SK-N-SH (cell line): ENCODE results near the gene GNAL. TPM values are rescaled to one million over a fixed set of nuclear protein-coding genes. Genes with fewer than 3 reads are reported as not detected.

Experiments used
- CTCF ChIA-PET: fragments of 300-600, 350-600 bp; formaldehyde crosslinking; extraction: SDS; loops from one replicate; lab custom pipeline; 2021; lab: Yijun Ruan, JAX
- POLR2A ChIA-PET: fragments of 350-600 bp; sonication (Branson Sonifier 250); formaldehyde crosslinking; extraction: SDS; loops from one replicate; lab custom pipeline; 2020; ENCODE audit warnings: antibody characterized with exemption, inconsistent platforms; lab: Yijun Ruan, JAX
- DNase-seq: peaks from one replicate; pipeline ENCODE4 v3.0.0; 2012
- H2AFZ ChIP-seq: fragments of 200-600 bp; sonication (generic); 2 replicates; pipeline ENCODE4 v1.8.1; 2016; ENCODE audit warnings: antibody characterized with exemption, mild to moderate bottlenecking, low read depth
- H3F3A ChIP-seq: fragments of 200-600 bp; sonication (generic); replicated peaks from 2 replicates; pipeline ENCODE3; 2016; ENCODE audit warnings: antibody characterized with exemption, mild to moderate bottlenecking; ENCODE audit not compliant: insufficient read depth
- H3K27ac ChIP-seq, 2 experiments: fragments of 200-500 bp in 1 of 2; fragments of 200-600 bp in 1 of 2; sonication (Bioruptor generic) in 1 of 2; sonication (generic), shearing (Covaris generic) in 1 of 2; 2 replicates each; pipeline versions ENCODE4 v1.5.1 to v1.6.1; 2014 to 2016; ENCODE audit warnings: low read depth in 2 of 2, inconsistent platforms in 1 of 2, low read length in 1 of 2, mild to moderate bottlenecking in 1 of 2, mixed read lengths in 1 of 2
- H3K27me3 ChIP-seq: fragments of 200-600 bp; sonication (generic), shearing (Covaris generic); 2 replicates; pipeline ENCODE4 v1.6.1; 2016; ENCODE audit warnings: mixed run types; ENCODE audit not compliant: insufficient read depth
- H3K36me3 ChIP-seq, 2 experiments: fragments of 200-500 bp in 1 of 2; fragments of 200-600 bp in 1 of 2; sonication (Bioruptor generic) in 1 of 2; sonication (generic) in 1 of 2; replicated peaks in 1 of 2; 2 replicates each; pipeline versions ENCODE3 to v1.5.1; 2014 to 2016; ENCODE audit warnings: low read length in 1 of 2, mild to moderate bottlenecking in 1 of 2; ENCODE audit not compliant: insufficient read depth in 2 of 2, control insufficient read depth in 1 of 2
- H3K4me1 ChIP-seq, 2 experiments: fragments of 200-500 bp in 1 of 2; fragments of 200-600 bp in 1 of 2; sonication (Bioruptor generic) in 1 of 2; sonication (generic), shearing (Covaris generic) in 1 of 2; 2 replicates each; pipeline versions ENCODE4 v1.5.1 to v1.6.1; 2014 to 2016; ENCODE audit warnings: low read depth in 1 of 2, low read length in 1 of 2, mixed run types in 1 of 2; ENCODE audit not compliant: insufficient read depth in 2 of 2, control insufficient read depth in 1 of 2
- H3K4me2 ChIP-seq: fragments of 200-600 bp; sonication (generic), shearing (Covaris generic); 2 replicates; pipeline ENCODE4 v1.6.1; 2017; ENCODE audit warnings: mixed run types
- H3K4me3 ChIP-seq, 2 experiments: fragments of 200-500 bp in 1 of 2; fragments of 200-600 bp in 1 of 2; sonication (Bioruptor generic) in 1 of 2; sonication (generic), shearing (Covaris generic) in 1 of 2; 2 replicates each; pipeline versions ENCODE4 v1.5.1 to v1.8.1; 2014 to 2016; ENCODE audit warnings: low read depth in 2 of 2, inconsistent platforms in 1 of 2, low read length in 1 of 2, mild to moderate bottlenecking in 1 of 2, mixed read lengths in 1 of 2, moderate library complexity in 1 of 2
- H3K79me2 ChIP-seq: fragments of 200-600 bp; sonication (generic); 2 replicates; pipeline ENCODE4 v1.8.1; 2017; ENCODE audit warnings: mild to moderate bottlenecking; ENCODE audit not compliant: insufficient read depth
- H3K9ac ChIP-seq: fragments of 200-600 bp; sonication (generic); 2 replicates; pipeline ENCODE4 v1.6.1; 2017; ENCODE audit warnings: mixed run types
- H3K9me2 ChIP-seq: fragments of 200-600 bp; sonication (generic); 2 replicates; pipeline ENCODE4 v1.6.1; 2017; ENCODE audit warnings: mixed run types
- H3K9me3 ChIP-seq: fragments of 200-600 bp; sonication (generic); 2 replicates; pipeline ENCODE4 v1.6.1; 2017; ENCODE audit warnings: mixed run types, mild to moderate bottlenecking, moderate library complexity
- H4K20me1 ChIP-seq: fragments of 200-600 bp; sonication (generic); 2 replicates; pipeline ENCODE4 v1.6.1; 2017; ENCODE audit warnings: mild to moderate bottlenecking, mixed run types; ENCODE audit not compliant: insufficient read depth
- CHD2 ChIP-seq: fragments of 150-350 bp; IDR thresholded peaks from 2 replicates; pipeline ENCODE4 v1.6.1; 2018; ENCODE audit warnings: low read length; ENCODE audit not compliant: partially characterized antibody
- ELF1 ChIP-seq: IDR thresholded peaks from 2 replicates; pipeline ENCODE4 v1.4.0; 2012
- GABPA ChIP-seq: IDR thresholded peaks from 2 replicates; pipeline ENCODE4 v1.4.0; 2012; ENCODE audit warnings: low read depth, mild to moderate bottlenecking
- MAX ChIP-seq: IDR thresholded peaks from 2 replicates; pipeline ENCODE4 v1.4.0; 2012; ENCODE audit warnings: low read depth
- MXI1 ChIP-seq: IDR thresholded peaks from 2 replicates; pipeline ENCODE4 v1.6.1; 2012; ENCODE audit warnings: mild to moderate bottlenecking, low read depth, low read length, improper control_type of control experiment
- PBX3 ChIP-seq: IDR thresholded peaks from 2 replicates; pipeline ENCODE4; 2012
- REST ChIP-seq: IDR thresholded peaks from 2 replicates; pipeline ENCODE4 v1.6.1; 2012; ENCODE audit warnings: mild to moderate bottlenecking, low read depth, low read length, moderate library complexity
- RFX5 ChIP-seq: IDR thresholded peaks from 2 replicates; pipeline ENCODE4 v1.6.1; 2012; ENCODE audit warnings: mild to moderate bottlenecking, improper control_type of control experiment, low read length
- RXRA ChIP-seq: IDR thresholded peaks from 2 replicates; pipeline ENCODE4 v1.4.0; 2012; ENCODE audit warnings: low read depth, mild to moderate bottlenecking, borderline replicate concordance
- SIN3A ChIP-seq: IDR thresholded peaks from 2 replicates; pipeline ENCODE4 v1.6.1; 2012; ENCODE audit warnings: low read depth, mild to moderate bottlenecking, low read length, moderate library complexity, borderline replicate concordance
- USF2 ChIP-seq: fragments of 150-350 bp; IDR thresholded peaks from 2 replicates; pipeline ENCODE4 v1.6.1; 2017; ENCODE audit warnings: antibody characterized with exemption, low read length, low read depth, borderline replicate concordance
- WGBS: methylation state at CpG from one replicate; pipeline ENCODE4 v1.1.6; 2017; ENCODE audit warnings: low lambda C conversion rate; 5-methylcytosine and 5-hydroxymethylcytosine counted together
- polyA plus RNA-seq, 3 experiments: library from polyadenylated mRNA; depleted of rRNA; stranded (reverse); fragments of >200 nt; gene quantifications; 2 replicates each; pipeline ENCODE4 v1.2.3, GENCODE V29; 2012

GNAL gene
- polyA plus RNA-seq, 1 of the 3 experiments (the other 2 are of a cell fraction), result 0.13 TPM

- Histone ChIP-seq H3K27ac (peak overlapping the region in 1 of 2 experiments; percentile 90; a peak in 1 of 4 replicates), H4K20me1 (peaks cover 12% of the 10 kb centered on the region; the same call in 1 of the 2 replicates), H3F3A (peaks cover 8% of the 10 kb centered on the region), H3K4me1 (peaks cover 0 to 17% of the 10 kb centered on the region in 2 experiments; a peak in 2 of 4 replicates), H3K9me3 (no peaks in the 10 kb centered on the region), H3K9me2 (no peaks in the 10 kb centered on the region), H3K27me3 (peaks cover 2% of the 10 kb centered on the region; the same call in 1 of the 2 replicates), H3K36me3 (peaks cover 0 to 14% of the 10 kb centered on the region in 2 experiments), H3K9ac (no peak overlapping the region)
- WGBS, result 66% methylated on average over 7 of the region's 7 CpGs
- DNase-seq, result no peak
- no peak for TF ChIP-seq RFX5
- TF ChIP-seq REST, result no peak
- TF ChIP-seq RXRA, result no peak
- no peak for TF ChIP-seq SIN3A
- no peak for TF ChIP-seq USF2
- TF ChIP-seq GABPA, result no peak
- no peak for TF ChIP-seq MXI1
- TF ChIP-seq, all 33 proteins: peak for 0
- no peak overlapping the region for H3K4me3 ChIP-seq
- ChIA-PET CTCF (interaction anchor here (1.1 to 1.6 kb wide), 3 partner anchors 14 to 110 kb away, joined by 3 to 4 read pairs (median 4); no protein-coding TSS in a partner anchor), POLR2A (no interaction called here)
- H2AFZ ChIP-seq, result peak overlapping the region; percentile 66; the same call in 1 of the 2 replicates
- peaks cover 30% of the 10 kb centered on the region for H3K79me2 ChIP-seq
- 0 out of 2 replicates have a peak overlapping the region, but pooled peaks have one; percentile 87 for H3K4me2 ChIP-seq
Measured at GRCh38 chr18:11849279-11849678, 160.2 kb downstream of the GNAL start.

- DNase-seq, result peak; percentile 39
- Histone ChIP-seq H3K4me3 (peak overlapping the region; percentile 95 to 100), H3K36me3 (peaks cover 0 to 18% of the 10 kb centered on the region in 2 experiments), H3K79me2 (peaks cover 34% of the 10 kb centered on the region), H3K9me2 (no peaks in the 10 kb centered on the region), H3K27me3 (no peaks in the 10 kb centered on the region; the same call in 1 of the 2 replicates), H3K9ac (peak overlapping the region; percentile 97; the same call in 1 of the 2 replicates), H3K9me3 (no peaks in the 10 kb centered on the region), H3F3A (peaks cover 9% of the 10 kb centered on the region), H4K20me1 (peaks cover 12% of the 10 kb centered on the region; the same call in 1 of the 2 replicates), H3K27ac (peak overlapping the region in 1 of 2 experiments; percentile 90; a peak in 2 of 4 replicates), H2AFZ (peak overlapping the region; percentile 66), H3K4me1 (peaks cover 0 to 17% of the 10 kb centered on the region in 2 experiments; a peak in 2 of 4 replicates), H3K4me2 (peak overlapping the region; percentile 87)
- 0 out of 2 replicates have a peak, but pooled peaks have one; percentile 24 for TF ChIP-seq PBX3
- TF ChIP-seq CHD2, result peak; percentile 12
- no peak for TF ChIP-seq ELF1
- peak; percentile 65; the same call in 1 of the 2 replicates for TF ChIP-seq MXI1
- TF ChIP-seq MAX, result peak; percentile 50; the same call in 1 of the 2 replicates
- TF ChIP-seq SIN3A, result 0 out of 2 replicates have a peak, but pooled peaks have one; percentile 16
- WGBS, result 5% methylated on average over 14 of the region's 17 CpGs
- ChIA-PET CTCF (interaction anchor here (1.1 to 1.6 kb wide), 3 partner anchors 15 to 110 kb away, joined by 3 to 4 read pairs (median 4); no protein-coding TSS in a partner anchor), POLR2A (no interaction called here)
Measured at GRCh38 chr18:11849841-11850634, 161.0 kb downstream of the GNAL start.
